Esophagus (tissue), 2 donors: ENCODE data around the gene KCNMA1. TPM values are rescaled to one million over a fixed set of nuclear protein-coding genes. Genes with fewer than 3 reads are reported as not detected.

Experiments used
- H3K27ac ChIP-seq, 2 donors: one replicate each; pipeline ENCODE4 v1.5.1; 2013; ENCODE audit warnings: low read depth in 2 of 2, mild to moderate bottlenecking in 2 of 2, inconsistent platforms in 1 of 2, low read length in 1 of 2, moderate library complexity in 1 of 2
- H3K27me3 ChIP-seq, 2 donors: one replicate each; pipeline ENCODE4 v1.6.1; 2013; ENCODE audit warnings: low read length in 2 of 2, control low read depth in 1 of 2, mild to moderate bottlenecking in 1 of 2; ENCODE audit not compliant: insufficient read depth in 2 of 2, control insufficient read depth in 1 of 2
- H3K36me3 ChIP-seq, 2 donors: one replicate each; pipeline ENCODE4 v1.6.1; 2013; ENCODE audit warnings: low read length in 1 of 2; ENCODE audit not compliant: control insufficient read depth in 2 of 2, insufficient read depth in 2 of 2
- H3K4me1 ChIP-seq, 2 donors: one replicate each; pipeline ENCODE4 v1.6.1; 2013; ENCODE audit warnings: low read length in 1 of 2; ENCODE audit not compliant: control insufficient read depth in 2 of 2, insufficient read depth in 2 of 2
- H3K4me3 ChIP-seq, 2 donors: one replicate each; pipeline ENCODE4 v1.5.1; 2013; ENCODE audit warnings: low read length in 2 of 2, mild to moderate bottlenecking in 2 of 2, low read depth in 1 of 2, moderate library complexity in 1 of 2
- H3K9me3 ChIP-seq, 2 donors: one replicate each; pipeline ENCODE4 v1.6.1; 2013; ENCODE audit warnings: mild to moderate bottlenecking in 2 of 2, low read depth in 1 of 2, low read length in 1 of 2, moderate library complexity in 1 of 2; ENCODE audit not compliant: control insufficient read depth in 2 of 2, insufficient read depth in 1 of 2
- WGBS, 2 donors: extraction: QIAGEN DNeasy Blood & Tissue Kit; methylation state at CpG; one replicate each; pipeline ENCODE4 v1.1.7; 2013; 5-methylcytosine and 5-hydroxymethylcytosine counted together
- polyA plus RNA-seq, 2 donors: library from polyadenylated mRNA; stranded (reverse); fragments of 200-250 nt; gene quantifications; one replicate each; pipeline ENCODE4 v1.2.3, GENCODE V29; 2013
- donor health status: healthy with polysubstance abuse.
- donor health status: Bipolar disorder and iron deficiency.

The KCNMA1 gene
- polyA plus RNA-seq, 2 donors = 8.4 to 11.2 TPM

GRCh38 chr10:77286531-77287508 lies 350.8 kb downstream of the KCNMA1 start:
- 59 to 67% methylated on average over 6 of the region's 6 CpGs for WGBS, 2 donors
- H3K9me3 ChIP-seq = no peaks in the 10 kb centered on the region
- no peak overlapping the region for H3K27ac ChIP-seq
- no peaks in the 10 kb centered on the region for H3K36me3 ChIP-seq
- peaks cover 4% of the 10 kb centered on the region in 2 donors for H3K4me1 ChIP-seq
- H3K4me3 ChIP-seq = no peak overlapping the region
- H3K27me3 ChIP-seq = no peaks in the 10 kb centered on the region

- Histone ChIP-seq H3K4me3 (no peak overlapping the region), H3K36me3 (no peaks in the 10 kb centered on the region), H3K27ac (no peak overlapping the region), H3K9me3 (no peaks in the 10 kb centered on the region), H3K4me1 (peaks cover 4% of the 10 kb centered on the region in 2 donors), H3K27me3 (no peaks in the 10 kb centered on the region)
- WGBS, 2 donors = 60% methylated on average over 1 of the region's 1 CpG
Observed at GRCh38 chr10:77285529-77286182, 352.0 kb downstream of the KCNMA1 start.

GRCh38 chr10:77284797-77285196 lies 352.8 kb downstream of the KCNMA1 start:
- Histone ChIP-seq H3K27me3 (no peaks in the 10 kb centered on the region), H3K4me1 (peaks cover 4% of the 10 kb centered on the region in 2 donors), H3K36me3 (no peaks in the 10 kb centered on the region), H3K27ac (peak overlapping the region in 1 of 2 donors; percentile 16), H3K4me3 (no peak overlapping the region), H3K9me3 (no peaks in the 10 kb centered on the region)
- 49 to 53% methylated on average over 6 of the region's 6 CpGs for WGBS, 2 donors

GRCh38 chr10:77283326-77283725 lies 354.3 kb downstream of the KCNMA1 start:
- 56 to 63% methylated on average over 3 of the region's 3 CpGs for WGBS, 2 donors
- H3K27me3 ChIP-seq = no peaks in the 10 kb centered on the region
- peaks cover 0 to 4% of the 10 kb centered on the region in 2 donors for H3K4me1 ChIP-seq
- no peak overlapping the region for H3K4me3 ChIP-seq
- no peaks in the 10 kb centered on the region for H3K36me3 ChIP-seq
- H3K27ac ChIP-seq = no peak overlapping the region
- H3K9me3 ChIP-seq = no peaks in the 10 kb centered on the region

DNA sequence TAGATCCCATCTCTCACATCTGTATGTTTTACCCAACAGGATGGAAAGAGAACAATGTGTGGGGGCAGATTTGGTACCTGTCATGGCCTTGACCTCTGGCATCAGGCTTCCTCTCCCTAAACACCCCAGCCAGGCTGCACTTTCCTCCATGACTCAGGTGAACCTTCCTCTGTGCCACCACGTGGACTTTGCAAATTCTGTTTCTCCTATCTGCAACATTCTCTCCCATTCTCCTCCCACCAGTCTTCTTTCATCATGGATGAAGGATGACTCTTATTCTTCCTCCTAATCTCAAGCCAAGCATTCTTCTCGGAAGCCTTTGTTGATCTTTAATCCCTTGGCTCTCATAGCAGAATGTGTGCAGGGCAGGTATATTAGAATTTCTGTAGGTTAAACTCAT lies 355.4 kb downstream of the KCNMA1 start:
- no peak overlapping the region for H3K4me3 ChIP-seq
- no peaks in the 10 kb centered on the region for H3K36me3 ChIP-seq
- WGBS, 2 donors = 35 to 36% methylated on average over 2 of the region's 2 CpGs
- H3K27ac ChIP-seq = no peak overlapping the region
- H3K9me3 ChIP-seq = no peaks in the 10 kb centered on the region
- peaks cover 0 to 3% of the 10 kb centered on the region in 2 donors for H3K4me1 ChIP-seq
- no peaks in the 10 kb centered on the region for H3K27me3 ChIP-seq

- Histone ChIP-seq H3K27me3 (no peaks in the 10 kb centered on the region), H3K9me3 (no peaks in the 10 kb centered on the region), H3K4me3 (no peak overlapping the region), H3K27ac (no peak overlapping the region), H3K36me3 (no peaks in the 10 kb centered on the region), H3K4me1 (no peaks in the 10 kb centered on the region)
- WGBS, 2 donors = 49 to 60% methylated on average over 4 of the region's 4 CpGs
Observed at GRCh38 chr10:77281719-77282118, 355.9 kb downstream of the KCNMA1 start.

- Histone ChIP-seq H3K27me3 (no peaks in the 10 kb centered on the region), H3K27ac (no peak overlapping the region), H3K4me3 (no peak overlapping the region), H3K36me3 (no peaks in the 10 kb centered on the region), H3K9me3 (no peaks in the 10 kb centered on the region), H3K4me1 (no peaks in the 10 kb centered on the region)
- 52 to 60% methylated on average over 4 of the region's 4 CpGs for WGBS, 2 donors
Observed at GRCh38 chr10:77279207-77279606, 358.4 kb downstream of the KCNMA1 start.

GRCh38 chr10:77274046-77274795 lies 363.4 kb downstream of the KCNMA1 start:
- no peaks in the 10 kb centered on the region for H3K36me3 ChIP-seq
- WGBS, 2 donors = 51 to 60% methylated on average over 5 of the region's 5 CpGs
- H3K27me3 ChIP-seq = no peaks in the 10 kb centered on the region
- no peak overlapping the region for H3K4me3 ChIP-seq
- H3K4me1 ChIP-seq = no peaks in the 10 kb centered on the region
- no peaks in the 10 kb centered on the region for H3K9me3 ChIP-seq
- no peak overlapping the region for H3K27ac ChIP-seq

GRCh38 chr10:77269163-77269562 lies 368.4 kb downstream of the KCNMA1 start:
- no peaks in the 10 kb centered on the region for H3K36me3 ChIP-seq
- H3K4me1 ChIP-seq = no peaks in the 10 kb centered on the region
- H3K9me3 ChIP-seq = no peaks in the 10 kb centered on the region
- H3K27me3 ChIP-seq = peaks cover 0 to 2% of the 10 kb centered on the region in 2 donors
- no peak overlapping the region for H3K4me3 ChIP-seq
- H3K27ac ChIP-seq = no peak overlapping the region
